ENCODE data around the gene FAS.

DNA sequence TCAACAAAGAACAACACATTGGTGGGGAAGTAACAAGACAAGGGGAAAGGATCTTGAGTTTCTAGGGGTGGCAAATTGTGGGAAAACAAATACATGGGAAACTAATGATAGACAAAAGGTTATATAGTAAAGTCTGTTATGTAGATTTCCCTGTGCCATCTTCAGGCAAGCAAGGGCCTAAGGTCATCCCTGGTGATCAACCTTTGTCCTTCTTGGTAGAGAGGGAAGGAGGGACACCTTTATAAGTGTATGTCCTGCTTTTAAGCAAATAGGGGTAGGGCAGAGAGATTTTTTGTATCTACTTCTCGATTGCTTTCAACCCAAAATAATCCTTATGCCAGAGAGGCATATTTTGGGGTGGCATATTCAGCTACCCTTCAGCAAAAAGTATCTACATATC is 26.2 kb upstream of the FAS start:
- TF ChIP-seq, protein P1, sequence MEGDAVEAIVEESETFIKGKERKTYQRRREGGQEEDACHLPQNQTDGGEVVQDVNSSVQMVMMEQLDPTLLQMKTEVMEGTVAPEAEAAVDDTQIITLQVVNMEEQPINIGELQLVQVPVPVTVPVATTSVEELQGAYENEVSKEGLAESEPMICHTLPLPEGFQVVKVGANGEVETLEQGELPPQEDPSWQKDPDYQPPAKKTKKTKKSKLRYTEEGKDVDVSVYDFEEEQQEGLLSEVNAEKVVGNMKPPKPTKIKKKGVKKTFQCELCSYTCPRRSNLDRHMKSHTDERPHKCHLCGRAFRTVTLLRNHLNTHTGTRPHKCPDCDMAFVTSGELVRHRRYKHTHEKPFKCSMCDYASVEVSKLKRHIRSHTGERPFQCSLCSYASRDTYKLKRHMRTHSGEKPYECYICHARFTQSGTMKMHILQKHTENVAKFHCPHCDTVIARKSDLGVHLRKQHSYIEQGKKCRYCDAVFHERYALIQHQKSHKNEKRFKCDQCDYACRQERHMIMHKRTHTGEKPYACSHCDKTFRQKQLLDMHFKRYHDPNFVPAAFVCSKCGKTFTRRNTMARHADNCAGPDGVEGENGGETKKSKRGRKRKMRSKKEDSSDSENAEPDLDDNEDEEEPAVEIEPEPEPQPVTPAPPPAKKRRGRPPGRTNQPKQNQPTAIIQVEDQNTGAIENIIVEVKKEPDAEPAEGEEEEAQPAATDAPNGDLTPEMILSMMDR (IDR thresholded peaks at IDR 0.05) = no peak
- TF ChIP-seq EZH2 (IDR thresholded peaks at IDR 0.05; ENCODE audit: borderline replicate concordance, insufficient read depth, low read depth, low read length, poor library complexity, severe bottlenecking) = no peak

Measured in B cell (primary cell).